Measurements from ENCODE around the gene CACNA1C.
"Not testable (repeated sequence)": the region's sequence is repeated elsewhere in the genome, so short reads cannot be mapped to it uniquely, and the experiment has no call there.

The CACNA1C gene

DNA sequence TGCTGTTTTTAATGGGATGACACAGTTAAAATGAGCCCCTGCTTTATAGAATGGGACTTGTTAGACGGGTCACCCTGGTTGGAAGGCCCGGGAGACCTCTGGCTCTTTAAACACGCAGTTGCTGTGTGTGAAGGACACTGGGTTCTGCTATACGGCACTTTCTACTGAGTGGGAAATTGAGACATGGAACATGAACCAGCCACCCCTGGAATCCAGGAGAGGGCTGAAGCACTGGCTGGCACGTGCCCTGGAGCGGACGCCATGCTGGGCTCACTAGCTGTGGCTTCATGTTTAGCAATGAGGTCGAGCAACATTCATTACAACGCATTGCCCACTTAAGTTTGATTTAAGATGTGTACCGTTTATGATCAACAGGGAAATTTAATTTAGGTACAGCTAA is 23.9 kb downstream of the CACNA1C start:
- DNase-seq = no peak

DNA sequence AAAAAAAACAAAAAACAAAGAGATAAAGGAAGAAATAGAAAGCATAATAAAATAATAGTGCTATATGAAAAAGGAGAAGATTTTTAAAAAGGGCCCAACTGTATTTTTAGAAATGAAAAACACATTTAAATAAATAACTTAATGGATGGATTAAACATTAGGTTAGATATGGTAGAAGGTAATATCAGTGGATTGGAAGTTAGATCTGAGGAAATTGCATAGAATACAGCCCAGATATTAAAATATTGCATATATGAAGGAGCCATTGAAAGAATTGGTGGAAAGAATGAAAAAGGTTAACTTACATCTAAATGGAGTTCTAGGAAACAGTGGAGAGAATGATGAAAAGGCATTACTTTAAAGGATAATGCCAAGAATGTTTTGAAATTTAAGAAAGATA is 27.8 kb downstream of the CACNA1C start:
- DNase-seq = no peak

DNA sequence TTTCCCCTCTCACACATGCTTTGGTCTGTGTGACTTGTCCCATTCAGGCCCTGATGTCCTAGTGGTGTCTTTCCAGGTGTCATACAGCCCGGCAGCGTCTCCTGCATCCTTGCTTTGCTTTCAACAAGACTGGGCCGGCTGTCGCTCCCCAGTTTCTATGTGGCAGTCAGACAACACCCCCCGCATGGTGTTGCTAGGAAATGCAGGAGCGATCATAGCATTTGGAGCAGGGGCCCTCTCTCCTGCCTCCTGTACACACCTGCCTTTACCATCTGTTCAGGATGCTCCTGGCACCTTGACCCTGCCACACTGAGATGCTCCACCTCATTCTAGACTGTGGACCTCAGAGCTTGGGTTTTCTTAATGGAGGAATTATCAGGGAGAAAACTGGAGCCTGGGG is 29.5 kb downstream of the CACNA1C start:
- no peak for DNase-seq

DNA sequence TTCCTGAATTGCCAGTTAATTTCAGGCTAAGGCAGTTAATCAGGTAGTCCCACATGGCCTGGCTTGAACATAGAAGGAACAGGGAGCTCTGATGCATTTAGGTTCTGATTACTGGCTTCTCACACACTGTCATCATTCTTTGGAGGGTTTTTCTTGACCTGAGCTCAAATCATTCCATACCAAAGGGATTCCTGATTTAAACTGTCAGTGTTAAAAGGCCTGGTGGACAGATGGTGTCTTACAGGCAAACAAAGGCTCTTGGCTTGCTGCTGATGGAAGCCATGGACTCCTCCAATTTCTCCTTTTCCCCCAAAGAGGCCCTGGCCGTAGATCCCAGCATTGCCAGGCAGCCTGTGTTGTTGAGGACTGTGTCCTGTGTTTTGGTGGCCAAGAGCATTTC is 30.2 kb downstream of the CACNA1C start:
- no peak for DNase-seq

DNA sequence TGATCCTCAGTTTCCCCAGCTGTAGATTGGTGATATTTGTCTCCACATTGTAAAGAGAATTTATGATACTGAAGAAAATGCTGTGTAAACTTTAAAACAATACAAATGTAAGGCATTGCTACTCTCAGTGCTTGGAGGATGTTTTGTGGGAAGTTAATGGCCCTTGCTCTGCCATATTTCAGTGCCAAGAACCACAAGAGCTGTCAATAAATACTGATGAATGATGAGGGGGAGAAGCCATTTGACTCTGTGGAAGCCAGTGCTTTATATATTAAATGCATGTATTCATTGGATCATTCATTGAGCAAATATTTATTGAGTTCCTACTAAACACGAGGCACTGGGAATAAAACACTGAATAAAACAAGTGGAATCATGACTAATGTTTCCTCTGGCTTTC is 30.8 kb downstream of the CACNA1C start:
- no peak for DNase-seq

DNA sequence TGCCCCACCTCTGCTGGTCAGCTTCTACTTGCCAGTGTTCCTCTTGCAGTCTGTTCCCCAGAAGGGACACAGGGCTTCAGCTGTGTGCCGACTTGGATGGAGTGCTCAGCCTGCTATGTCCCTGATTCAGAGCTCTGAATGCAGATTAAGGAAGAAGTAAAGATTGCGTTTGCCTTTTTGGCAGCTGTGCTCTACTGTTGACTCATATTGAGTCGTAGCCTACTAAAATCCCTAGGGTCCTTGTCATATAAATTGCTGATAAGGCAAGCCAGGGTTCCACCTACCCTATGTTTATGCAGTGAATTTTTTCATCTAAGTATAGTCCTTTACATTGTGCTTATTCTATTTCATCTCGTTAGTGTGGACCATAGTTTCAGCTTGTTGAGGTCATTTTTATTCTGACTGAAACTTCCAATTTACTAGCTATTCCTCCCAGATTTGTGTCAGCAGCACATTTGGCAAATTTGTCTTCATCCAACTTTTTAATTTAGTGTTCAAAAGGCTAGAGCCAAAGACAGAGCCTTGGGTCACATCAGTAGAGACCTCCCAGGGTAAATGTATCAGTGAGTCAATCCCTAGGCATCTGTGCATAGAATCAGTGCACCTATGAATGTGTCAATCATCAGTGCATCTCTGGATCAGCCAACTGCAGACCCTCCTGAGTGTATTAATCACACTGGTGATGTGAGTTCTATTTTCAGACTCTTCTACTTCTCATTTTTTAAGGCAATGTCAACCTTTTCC is 31.9 kb downstream of the CACNA1C start:
- no peak for DNase-seq

DNA sequence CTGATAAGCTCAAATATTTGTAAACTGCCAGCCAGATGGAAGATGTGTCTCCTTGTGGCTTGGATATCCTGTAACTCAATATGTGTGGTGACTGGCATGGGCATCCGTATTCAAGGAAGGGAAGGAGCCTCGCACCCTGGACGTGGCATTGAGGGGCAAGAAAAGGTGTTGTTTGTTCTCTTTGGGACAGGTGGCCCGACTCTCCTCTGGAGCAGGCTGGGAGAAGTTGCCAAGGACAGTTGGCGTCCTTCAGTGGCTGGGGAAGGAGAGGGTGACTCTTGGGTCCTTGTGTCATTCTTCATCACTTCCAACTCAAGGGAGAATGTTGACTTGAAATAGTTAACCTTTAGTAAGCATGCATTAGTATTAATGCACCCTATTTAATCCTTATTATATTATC is 39.6 kb downstream of the CACNA1C start:
- no peak for DNase-seq

DNA sequence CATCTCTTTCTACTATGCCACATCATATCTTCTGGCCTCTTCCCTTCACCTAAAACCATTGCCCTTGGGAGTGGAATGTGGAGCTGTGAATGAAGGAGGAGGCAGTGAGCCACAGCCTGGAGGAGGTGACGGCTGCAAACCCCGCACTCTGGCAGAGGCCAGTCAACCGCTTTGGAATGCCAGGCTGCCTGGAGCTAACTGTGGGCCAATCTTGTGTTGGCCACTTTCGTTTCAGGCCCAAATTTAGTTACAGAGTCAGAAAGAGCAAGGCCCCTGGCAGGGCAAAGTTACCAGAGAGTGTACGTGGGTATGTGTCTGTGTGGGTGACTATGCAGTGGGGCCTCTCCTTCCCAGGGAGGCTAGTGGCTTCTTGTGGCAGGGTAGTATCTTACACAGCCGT is 40.1 kb downstream of the CACNA1C start:
- no peak for DNase-seq

DNA sequence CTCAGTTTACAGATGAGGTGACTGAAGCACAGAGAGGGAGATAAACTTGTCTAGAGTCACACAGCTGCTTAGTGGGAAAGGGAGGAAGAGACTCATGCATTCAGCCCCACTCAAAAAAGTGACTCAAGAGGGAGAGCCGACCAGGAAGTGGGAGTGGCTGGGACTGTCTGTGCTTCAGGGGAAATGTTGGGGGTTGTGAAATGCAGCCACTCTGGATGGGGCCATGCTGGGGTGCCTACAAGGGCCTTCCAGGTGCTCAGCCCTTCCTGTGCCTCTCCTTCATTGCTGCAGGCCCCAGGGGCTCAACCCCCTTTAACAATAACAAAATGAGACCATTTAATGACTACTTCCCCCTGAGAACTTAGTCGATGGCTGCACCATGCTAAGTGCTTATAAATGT is 41.8 kb downstream of the CACNA1C start:
- DNase-seq = no peak

DNA sequence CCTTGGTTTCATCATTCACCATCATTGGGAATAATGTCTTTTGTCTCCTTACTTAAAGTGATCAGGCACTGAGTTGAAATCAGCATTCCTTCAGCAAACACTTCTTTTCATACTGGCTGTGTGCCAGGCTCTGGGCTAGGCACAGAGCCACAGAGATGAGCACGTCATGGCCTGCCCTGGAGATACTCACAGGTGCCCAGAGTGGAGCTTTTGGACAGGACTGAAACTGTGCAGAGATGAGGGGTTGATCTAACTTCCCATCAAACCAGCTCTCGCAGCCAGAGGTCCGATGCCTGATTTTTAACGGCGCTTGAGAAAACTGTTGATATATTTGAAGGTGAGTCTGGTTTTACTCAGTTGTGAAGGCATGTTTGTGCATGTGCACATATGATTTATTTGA is 43.1 kb downstream of the CACNA1C start:
- DNase-seq = no peak

DNA sequence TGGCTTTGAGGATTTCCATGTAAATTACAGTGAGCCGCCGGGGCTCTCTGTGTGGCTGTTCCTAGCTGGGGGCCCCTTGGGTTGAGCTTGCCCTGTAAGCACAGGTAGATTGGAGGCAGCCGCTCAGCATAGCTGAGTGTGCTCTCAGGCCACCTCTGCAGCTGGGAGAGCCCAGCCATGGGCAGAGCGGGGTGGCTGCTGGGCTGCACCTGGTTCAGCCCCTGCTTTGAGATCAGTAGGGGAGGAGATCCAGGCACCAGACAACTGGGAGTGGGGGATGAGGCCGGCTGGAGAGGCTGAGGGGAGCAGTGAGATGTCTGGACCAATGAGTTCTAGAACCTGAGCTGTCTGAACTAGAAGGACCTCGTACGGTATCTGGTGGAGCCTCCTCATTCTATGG is 44.8 kb downstream of the CACNA1C start:
- no peak for DNase-seq

DNA sequence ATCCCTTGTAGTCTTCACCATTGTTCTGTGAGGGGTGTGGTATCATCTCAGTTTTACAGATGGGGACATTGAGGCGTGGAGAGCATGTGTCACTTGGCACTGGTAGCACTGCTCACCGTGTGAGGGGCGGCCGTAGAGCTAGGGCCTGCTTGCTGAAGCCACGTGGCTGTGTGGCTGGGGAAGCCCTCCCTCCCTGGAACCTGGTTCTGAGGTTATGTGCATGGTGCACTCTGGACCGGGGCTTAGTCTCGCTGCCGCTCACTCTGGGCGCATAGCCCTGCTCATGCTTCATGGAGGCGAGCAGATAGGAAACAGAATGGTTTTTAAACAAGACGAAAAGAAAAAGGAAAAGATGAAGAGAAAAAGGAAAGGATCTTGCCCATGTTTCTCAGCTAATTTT is 46.1 kb downstream of the CACNA1C start:
- no peak for DNase-seq

DNA sequence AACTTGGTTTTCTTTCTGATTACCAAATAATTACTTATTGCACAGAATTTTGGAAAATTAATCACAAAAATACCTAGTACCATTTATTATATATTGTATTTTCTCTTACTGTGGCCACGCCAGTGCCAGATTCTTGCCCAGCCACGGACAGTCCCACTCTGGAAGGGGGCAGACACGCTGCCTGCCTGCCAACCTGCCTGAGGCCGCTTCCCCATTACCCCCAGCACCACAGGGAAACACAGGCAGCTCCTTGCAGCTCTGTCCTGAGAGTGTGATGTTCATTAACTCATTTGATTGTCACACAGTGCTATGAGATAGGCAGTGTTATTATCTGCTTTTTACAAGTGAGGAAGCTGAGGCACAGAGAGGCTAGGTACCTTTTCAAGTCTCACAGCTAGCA is 46.8 kb downstream of the CACNA1C start:
- no peak for DNase-seq

DNA sequence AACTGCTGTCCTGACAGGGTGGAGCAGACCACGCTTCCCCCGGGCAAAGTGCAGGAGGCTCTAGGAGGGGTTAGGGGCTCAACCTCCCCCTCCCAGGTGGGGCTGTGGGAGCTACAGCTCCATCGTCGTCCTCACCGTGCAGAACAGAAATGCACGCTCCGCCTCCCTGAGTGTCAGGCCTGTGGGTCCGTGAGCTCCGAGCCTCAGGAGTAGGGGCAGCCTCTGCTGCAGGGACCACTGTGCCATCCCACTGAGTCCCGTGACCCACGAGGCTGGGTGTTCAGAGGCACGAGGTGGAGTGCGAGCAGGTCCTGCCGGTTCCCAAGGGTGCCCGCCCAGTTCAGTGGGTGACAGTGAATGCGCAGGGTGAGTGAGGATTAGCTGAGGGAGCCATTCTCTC is 48.6 kb downstream of the CACNA1C start:
- no peak for DNase-seq

DNA sequence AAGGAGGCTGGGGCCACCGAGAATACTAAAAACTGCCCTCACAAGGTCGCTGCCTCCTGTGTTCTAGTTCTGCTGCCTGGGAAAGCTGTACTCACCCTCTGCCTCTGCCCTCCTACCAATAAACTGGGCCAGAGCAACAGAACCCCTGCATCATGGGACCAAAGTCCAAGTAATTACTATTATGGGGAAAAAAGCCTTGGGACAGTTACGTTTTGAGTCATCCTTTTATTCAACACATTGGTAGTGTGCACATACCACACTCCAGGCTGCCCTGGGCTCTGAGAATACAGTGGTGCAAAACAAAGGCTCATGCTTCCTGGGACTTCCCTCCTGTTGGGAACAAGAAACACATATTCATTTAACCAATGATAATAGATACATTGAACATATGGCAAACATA is 49.0 kb downstream of the CACNA1C start:
- no peak for DNase-seq

DNA sequence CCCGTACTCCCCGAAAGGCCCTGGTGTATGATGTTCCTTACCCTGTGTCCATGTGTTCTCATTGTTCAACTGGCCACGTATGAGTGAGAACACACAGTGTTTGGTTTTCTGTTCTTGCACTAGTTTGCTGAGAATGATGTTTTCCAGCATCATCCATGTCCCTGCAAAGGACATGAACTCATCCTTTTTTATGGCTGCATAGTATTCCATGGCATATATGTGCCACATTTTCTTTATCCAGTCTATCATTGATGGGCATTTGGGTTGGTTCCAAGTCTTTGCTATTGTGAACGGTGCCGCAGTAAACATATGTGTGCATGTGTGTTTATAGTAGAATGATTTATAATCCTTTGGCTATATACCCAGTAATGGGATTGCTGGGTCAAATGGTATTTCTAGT is 49.9 kb downstream of the CACNA1C start:
- not testable (repeated sequence) for DNase-seq

DNA sequence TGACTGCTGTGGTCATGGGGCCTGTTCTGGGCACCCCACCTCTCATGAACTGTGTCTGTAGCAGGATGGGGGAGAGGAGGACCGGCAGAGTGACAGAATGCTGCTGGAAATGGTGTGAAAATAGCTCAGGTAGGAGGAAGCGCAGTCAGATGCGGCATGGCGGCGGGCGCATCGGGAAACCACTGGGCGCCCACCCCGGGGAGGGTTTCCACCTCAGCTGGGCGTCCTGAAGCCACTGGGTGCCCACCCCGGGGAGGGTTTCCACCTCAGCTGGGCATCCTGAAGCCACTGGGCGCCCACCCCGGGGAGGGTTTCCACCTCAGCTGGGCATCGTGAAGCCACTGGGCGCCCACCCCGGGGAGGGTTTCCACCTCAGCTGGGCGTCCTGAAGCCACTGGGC is 52.6 kb downstream of the CACNA1C start:
- DNase-seq = not testable (repeated sequence)

DNA sequence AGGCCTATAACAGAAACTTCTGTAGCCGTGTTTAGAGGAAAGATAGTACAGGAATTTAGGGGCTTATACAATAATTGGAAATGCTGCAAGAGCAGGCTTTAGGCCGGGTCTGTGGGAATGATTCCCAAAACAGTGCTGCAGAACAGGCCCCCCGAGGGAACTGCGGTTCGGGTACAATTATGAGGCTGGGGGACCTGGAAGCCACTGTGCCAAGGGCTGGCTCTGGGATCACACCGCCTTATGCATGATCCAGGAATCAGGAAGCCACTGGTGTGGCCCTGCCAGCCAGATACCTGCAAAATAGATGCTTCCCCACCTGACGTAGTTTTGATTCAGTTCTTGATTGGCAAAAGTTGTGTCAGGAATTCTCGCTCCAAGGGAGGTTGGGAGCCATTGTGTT is 55.4 kb downstream of the CACNA1C start:
- DNase-seq = no peak

DNA sequence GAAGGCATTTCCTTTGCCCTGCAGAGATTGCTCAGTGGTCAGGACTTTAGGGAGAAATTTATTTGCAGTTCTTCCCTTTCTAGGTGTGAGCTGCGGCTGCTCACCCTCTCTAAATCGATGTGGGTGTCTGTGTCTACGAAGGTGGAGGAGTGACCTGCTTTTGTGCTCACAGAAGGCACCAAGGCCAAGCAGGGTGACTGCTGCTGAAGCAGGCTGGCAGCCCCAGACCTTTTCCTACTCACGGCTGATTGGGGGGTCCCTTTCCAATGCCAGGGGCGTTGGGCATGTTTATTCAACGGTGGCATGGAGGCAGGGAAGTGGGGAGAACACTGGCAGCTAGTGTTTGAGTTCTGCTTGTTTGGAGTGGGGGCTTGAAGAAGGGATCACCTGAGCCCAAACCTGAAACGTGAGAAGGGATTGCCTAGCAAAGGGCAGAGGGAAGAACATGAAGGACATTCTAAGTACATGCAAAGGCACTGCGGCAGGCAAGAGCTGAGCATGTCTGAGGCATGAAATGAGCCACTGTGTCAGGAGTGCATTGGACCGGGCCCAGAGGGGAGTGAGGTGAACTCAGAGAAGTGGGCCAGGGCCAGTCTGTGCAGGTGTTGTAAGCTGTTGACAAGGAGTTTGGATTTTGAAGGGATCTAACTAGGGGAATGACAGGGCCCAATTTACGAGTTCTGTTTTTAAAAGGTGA is 56.3 kb downstream of the CACNA1C start:
- DNase-seq = no peak

DNA sequence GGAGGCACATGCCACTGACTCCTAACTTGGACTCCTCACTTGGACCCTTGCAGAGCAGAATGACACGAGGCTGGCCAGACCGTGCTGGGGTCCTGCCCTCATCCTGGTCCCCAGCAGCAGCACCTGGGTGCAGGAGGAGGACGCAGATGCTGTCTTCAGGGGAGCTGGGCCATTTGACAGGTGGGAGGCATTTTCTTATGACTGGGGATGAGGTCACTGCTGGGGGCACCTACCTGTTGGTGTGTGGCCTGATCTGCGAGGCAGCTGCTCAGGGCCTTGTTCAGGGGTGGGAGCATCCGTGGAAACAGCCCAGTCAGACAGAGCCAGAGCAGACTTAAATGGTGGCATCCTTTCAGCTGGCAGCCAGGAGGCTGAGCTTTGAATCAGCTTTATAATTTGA is 57.3 kb downstream of the CACNA1C start:
- no peak for DNase-seq

DNA sequence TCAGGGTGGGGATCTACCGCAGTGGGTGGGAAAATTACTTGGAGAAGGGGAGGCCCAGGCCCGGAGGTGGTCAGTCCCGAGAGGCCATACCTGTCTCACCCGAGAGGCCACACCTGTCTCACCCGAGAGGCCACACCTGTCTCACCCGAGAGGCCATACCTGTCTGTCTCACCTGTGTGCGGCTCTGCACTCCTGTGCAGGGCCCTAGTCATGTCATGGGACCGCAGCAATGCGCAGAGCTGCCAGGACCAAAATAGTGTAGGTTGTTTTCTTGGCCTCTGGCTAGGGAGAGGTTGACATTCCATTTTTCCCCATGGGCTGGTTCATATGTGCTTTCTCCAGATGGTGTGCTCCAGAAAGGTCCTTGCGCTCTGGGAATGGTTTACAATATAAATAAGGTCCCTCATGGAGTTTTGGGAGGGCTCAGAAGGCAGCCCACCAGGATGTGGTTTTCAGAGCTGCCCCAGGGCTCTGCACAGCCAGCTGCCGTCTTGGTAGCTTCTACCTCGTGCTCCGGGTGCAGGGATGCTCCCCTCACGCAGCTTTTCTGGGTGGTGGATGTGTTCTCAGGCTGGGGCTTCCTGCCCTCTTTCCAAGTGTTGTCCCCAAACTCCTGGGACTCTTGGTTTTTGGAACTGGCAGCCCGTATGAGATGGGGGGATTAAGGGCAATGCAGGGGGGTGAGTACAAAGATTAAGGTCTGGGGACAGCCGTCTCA is 58.2 kb downstream of the CACNA1C start:
- no peak for DNase-seq

DNA sequence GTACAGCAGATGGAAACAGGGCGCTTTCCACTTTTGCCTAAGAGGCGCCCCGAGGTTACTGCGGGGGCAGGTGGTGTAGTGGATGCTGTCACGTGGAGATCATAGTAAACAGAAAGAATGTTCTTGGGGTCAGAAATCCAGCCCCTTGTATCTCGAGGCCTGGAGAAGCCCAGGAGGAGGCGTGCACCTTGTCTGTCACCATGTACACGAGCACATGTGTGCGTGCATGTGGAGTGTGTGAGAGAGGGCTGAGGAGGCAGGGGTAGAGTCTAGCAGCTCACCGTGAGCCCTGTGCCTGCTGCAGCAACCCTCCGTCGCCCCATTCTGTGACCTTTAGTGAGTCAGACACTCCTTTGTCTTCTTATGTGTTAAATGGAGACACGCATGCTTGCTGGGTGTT is 59.0 kb downstream of the CACNA1C start:
- no peak for DNase-seq

DNA sequence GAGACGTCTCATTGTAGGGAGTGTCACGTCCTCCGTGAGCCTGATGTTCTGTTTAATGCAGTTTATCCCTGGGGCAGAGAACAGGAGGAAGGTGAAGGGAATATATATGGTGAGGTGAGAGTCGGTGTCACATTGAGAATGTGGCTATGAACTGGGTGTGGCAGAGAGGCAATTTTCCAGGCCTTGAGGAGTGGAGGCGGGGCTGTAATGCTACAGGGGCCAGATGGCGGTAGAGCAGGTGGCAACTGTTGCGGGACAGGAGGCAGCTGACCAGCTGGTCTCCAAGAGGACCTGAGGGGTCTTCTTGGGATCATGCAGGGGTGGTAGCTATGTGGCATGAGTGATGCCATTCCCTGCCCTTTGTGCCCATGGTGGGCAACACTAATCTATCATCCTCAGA is 59.6 kb downstream of the CACNA1C start:
- DNase-seq = no peak

Data from NCI-H510A (cell line).